GM21723 (cell line): ENCODE data around the gene DMXL1.

Experiments used
- ATAC-seq: cut with Tn5 transposase; IDR thresholded peaks from one replicate; pipeline ENCODE4 v1.9.1; 2021; ENCODE audit warnings: mild to moderate bottlenecking, moderate library complexity; ENCODE audit not compliant: unreplicated experiment

The DMXL1 gene

GRCh38 chr5:119263639-119264038, 192.8 kb downstream of the DMXL1 start:
- no peak for ATAC-seq

- no peak for ATAC-seq
Observed at GRCh38 chr5:119264186-119264585, 193.3 kb downstream of the DMXL1 start.

GRCh38 chr5:119267958-119268386, 197.1 kb downstream of the DMXL1 start:
- ATAC-seq: peak; percentile 80

GRCh38 chr5:119268387-119269060, 197.6 kb downstream of the DMXL1 start:
- ATAC-seq: peak; percentile 83

DNA sequence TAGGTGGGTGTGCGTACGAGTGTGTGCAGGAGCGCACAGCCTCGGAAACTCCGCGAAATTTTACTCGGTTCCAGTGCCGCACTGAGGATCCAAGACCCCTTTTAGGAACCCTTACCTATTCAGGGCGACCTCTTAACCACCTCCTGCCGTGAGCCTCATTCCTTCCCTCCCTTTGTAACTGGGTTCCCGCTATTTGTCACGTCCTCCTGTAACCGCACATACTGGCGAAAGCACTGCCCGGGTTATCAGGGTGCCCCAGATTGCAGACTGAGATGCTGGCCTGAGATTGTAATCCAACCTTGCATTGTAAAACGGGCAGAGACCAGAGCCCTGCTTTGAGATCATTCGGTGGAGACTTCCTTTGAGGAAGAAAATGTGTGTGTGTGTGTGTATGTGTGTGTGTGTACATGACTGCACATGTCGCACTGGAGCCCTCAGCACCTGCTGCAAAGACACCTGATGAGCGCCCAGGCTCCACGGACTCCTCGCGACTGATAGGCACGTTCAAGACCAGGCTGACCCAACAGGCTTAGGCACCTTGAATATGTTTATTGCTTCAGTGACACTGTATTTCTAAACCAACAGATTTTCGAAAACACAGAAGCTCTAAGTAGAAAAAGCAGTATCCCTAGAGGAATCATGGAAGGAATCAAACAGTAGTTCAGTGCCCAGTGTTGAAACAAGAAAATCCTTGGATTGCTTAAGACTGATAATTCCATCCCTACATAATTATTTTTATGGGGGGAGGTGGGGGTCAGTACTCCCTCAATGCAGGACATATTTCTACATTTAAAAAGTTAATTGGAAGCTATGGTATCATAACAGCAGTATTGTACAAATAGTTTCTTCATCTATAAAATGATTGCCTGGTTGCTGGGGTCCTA, 198.4 kb downstream of the DMXL1 start:
- ATAC-seq: peak; percentile 12

DNA sequence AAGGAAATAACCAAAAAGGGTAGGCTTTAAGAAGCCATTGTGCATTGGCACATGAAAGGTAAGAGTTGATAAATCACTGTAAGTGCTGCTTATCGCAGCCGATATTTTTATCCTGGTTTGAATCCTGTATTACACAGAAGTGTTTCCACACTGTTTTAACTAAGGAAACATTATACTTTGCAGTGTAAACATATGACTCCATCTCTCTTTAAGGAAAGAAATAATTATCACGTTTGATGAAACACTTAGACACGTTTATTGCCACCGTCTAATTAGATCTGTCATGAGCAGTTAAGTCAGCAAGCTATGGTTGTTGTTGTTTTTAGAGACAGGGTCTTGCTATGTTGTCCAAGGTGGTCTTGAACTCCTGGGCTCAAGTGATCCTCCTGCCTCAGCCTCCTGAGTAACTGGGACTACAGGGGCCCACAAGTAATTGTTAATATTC, 199.3 kb downstream of the DMXL1 start:
- no peak for ATAC-seq

GRCh38 chr5:119270960-119271757, 200.3 kb downstream of the DMXL1 start:
- ATAC-seq: no peak

DNA sequence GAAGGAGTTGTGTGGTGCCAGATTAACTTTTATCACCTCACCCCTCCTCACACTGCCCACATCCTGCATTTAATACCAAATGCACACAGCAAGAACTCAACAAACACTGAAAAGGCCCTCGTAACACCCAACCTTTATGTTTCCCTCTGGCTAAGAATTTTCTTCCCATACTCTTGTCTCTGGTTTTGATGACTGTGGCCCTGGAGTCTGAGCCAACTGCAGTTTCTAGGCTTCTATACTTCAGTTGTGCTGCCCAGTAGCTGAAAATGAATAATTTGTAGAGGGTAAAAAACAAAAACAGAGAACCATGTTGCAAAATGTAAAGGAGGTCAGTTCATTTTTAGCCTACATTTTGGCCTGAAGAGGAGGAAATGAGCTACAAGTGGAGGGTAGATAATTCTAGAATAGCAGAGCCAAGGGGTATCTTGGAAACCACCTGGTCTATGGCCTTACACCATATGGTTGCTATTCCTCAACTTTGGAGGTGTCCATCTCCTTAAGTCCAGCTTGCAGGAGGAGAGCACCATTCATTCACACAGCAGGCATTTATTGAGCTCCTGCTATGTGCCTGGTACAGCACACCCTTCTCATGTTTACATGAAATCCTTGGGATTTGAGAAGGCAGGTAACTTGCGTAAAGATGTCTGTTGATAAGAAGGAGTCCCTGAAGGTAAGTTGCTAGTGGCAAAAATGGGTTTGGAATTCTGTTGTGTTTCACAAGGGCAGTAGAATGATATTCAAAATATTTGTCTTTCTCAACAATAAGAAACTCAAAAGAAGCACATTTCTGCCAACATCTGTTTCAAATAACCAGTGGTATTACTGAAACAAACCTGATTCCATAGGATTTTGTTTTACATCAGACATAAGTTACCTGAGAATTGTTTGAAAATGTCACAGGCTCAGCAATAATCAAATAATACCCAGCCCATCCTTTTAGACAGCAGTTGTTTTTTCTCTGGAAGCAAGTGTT, 201.2 kb downstream of the DMXL1 start:
- ATAC-seq: no peak

DNA sequence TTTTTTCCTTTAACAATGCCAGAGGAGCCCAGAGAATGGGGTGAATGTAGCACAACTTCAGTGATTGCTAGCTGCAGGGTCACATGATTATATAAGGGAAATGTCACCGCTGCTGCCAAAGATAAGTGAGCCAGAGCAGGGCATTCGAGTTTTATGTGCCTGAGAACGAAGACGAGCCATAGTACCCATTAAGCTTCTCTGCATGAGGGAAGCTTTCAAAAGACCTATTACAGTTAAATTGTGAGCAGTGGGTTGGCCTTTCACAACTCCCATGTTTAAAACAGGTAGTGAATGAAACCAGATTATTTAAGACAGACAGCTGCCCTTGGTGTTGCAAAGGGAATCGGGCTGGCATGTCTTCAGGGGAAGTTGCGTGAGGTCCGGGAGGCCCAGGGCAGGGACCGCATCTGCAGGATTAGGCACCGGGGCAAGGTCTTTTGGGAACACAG, 202.5 kb downstream of the DMXL1 start:
- ATAC-seq: no peak

GRCh38 chr5:119274030-119274766, 203.3 kb downstream of the DMXL1 start:
- no peak for ATAC-seq

GRCh38 chr5:119274767-119275130, 203.9 kb downstream of the DMXL1 start:
- ATAC-seq: peak; percentile 40

GRCh38 chr5:119275146-119275545, 204.3 kb downstream of the DMXL1 start:
- peak; percentile 6 for ATAC-seq

- ATAC-seq: peak; percentile 54
Observed at GRCh38 chr5:119275601-119276173, 204.8 kb downstream of the DMXL1 start.

GRCh38 chr5:119276978-119277377, 206.1 kb downstream of the DMXL1 start:
- peak; percentile 37 for ATAC-seq

- no peak for ATAC-seq
Observed at GRCh38 chr5:119279093-119279492, 208.2 kb downstream of the DMXL1 start.

DNA sequence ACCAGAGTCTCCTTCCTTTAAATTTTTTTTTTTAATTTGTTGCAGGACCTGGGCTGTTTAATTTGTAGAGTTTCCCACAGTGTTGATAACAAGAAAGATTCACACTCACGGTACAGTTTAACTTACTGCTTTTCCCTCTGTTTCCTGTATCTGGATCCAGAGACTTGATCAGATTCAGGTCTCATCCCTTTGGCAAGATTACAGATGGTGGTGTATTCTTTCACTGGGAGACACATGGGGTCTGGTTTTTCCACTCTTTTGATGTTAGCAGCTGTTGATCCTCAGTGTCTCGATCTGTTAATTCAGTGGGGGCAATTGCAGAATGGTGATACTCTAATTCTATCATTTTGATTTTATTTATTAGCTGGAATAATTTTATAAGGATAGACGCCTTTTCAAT, 209.5 kb downstream of the DMXL1 start:
- ATAC-seq: no peak

DNA sequence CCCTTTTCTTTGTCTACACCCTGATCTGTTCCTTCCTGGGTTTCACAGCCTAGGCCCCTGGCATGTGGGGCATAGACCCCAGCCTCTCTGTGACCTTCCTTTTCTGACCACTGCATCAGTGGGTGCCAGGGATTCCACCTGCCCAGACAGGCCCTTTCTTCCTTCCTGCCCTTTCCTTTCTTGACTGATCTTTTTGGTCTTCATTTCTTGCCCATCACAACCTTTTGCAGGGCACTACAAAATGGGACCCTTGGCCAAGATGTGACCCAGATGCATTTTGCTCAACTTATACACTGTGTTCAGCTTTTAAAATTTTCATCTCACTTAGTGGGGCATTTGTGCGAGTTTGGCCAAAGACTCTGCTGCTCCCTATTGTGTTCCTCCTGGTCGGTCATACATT, 211.7 kb downstream of the DMXL1 start:
- ATAC-seq: no peak

GRCh38 chr5:119284031-119284430, 213.1 kb downstream of the DMXL1 start:
- no peak for ATAC-seq
